Neural cell (in vitro differentiated cells): ENCODE results near the gene LIPC.

Source experiments
- CTCF ChIP-seq: fragments of 450-650 bp; IDR thresholded peaks from 2 replicates; pipeline ENCODE4 v1.5.1; 2014; ENCODE audit warnings: antibody characterized with exemption, mild to moderate bottlenecking, moderate library complexity; ENCODE audit not compliant: poor library complexity, severe bottlenecking
- EZH2 ChIP-seq: fragments of 200-600, 300-800 bp; shearing (Covaris generic), sonication (generic); IDR thresholded peaks from 2 replicates; pipeline ENCODE4 v1.6.1; 2014; ENCODE audit warnings: antibody characterized with exemption, low read length, borderline replicate concordance, mild to moderate bottlenecking; ENCODE audit not compliant: insufficient read depth, poor library complexity, severe bottlenecking
- MXI1 ChIP-seq: fragments of 450-650 bp; conservative IDR thresholded peaks from 2 replicates; pipeline ENCODE4 v1.6.1; 2014; ENCODE audit warnings: antibody characterized with exemption, mild to moderate bottlenecking; ENCODE audit not compliant: poor library complexity, severe bottlenecking
- POLR2AphosphoS5 ChIP-seq: IDR thresholded peaks from 2 replicates; pipeline ENCODE4 v1.6.1; 2012
- REST ChIP-seq: IDR thresholded peaks from 2 replicates; pipeline ENCODE4 v1.6.1; 2012; ENCODE audit warnings: borderline replicate concordance
- SMC3 ChIP-seq: fragments of 450-650 bp; conservative IDR thresholded peaks from 2 replicates; pipeline ENCODE4 v1.6.1; 2014; ENCODE audit warnings: antibody characterized with exemption, mild to moderate bottlenecking, moderate library complexity; ENCODE audit not compliant: poor library complexity
- TAF1 ChIP-seq: IDR thresholded peaks from 2 replicates; pipeline ENCODE4 v1.6.1; 2012; ENCODE audit warnings: low read depth

GRCh38 chr15:58575045-58575786, 143.4 kb downstream of the LIPC start:
- no peak for TF ChIP-seq CTCF
- TF ChIP-seq REST, result no peak
- no peak for TF ChIP-seq EZH2
- TF ChIP-seq TAF1, result no peak
- TF ChIP-seq POLR2AphosphoS5, result no peak
- no peak for TF ChIP-seq SMC3
- TF ChIP-seq MXI1, result no peak
